ENCODE measurements around the gene ALG2.
A peak's percentile ranks its signal among the peaks of the same experiment; 100 is the strongest.
"Not testable (repeated sequence)": the region's sequence is repeated elsewhere in the genome, so short reads cannot be mapped to it uniquely, and the experiment has no call there.

The ALG2 gene

DNA sequence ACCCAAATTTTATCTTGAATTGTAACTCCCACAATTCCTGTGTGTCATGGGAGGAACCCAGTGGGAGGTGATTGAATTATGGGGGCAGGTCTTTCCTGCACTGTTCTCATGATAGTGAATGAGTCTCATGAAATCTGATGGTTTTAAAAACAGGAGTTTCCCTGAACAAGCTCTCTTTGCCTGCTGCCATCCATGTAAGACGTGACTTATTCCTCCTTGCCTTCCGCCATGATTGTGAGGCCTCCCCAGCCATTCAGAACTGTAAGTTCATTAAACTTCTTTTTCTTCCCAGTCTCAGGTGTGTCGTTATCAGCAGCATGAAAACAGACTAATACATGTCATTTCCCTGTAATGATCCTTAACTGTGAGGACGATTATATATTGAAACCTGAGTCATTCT is 16.1 kb upstream of the ALG2 start:
- not testable (repeated sequence) for DNase-seq

DNA sequence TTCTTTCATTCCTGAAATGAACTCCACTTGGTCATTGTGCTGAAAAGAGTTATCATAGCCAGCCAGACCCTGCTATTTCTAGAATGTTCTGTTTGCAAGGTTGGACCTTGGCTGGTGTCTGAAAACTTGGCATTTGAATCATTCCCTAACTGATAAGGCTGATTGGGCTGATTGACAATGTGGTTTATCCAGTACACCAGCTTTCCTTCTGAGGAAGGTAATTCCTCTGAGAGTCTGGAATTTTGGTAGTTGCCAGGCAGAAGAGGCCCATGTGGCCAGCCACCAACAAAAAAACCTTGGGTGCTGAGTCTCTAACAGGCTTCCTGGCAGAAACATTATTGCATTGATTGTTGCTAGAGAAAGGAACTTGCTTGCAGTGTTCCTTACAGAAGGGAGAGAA is 15.6 kb upstream of the ALG2 start:
- DNase-seq = no peak

DNA sequence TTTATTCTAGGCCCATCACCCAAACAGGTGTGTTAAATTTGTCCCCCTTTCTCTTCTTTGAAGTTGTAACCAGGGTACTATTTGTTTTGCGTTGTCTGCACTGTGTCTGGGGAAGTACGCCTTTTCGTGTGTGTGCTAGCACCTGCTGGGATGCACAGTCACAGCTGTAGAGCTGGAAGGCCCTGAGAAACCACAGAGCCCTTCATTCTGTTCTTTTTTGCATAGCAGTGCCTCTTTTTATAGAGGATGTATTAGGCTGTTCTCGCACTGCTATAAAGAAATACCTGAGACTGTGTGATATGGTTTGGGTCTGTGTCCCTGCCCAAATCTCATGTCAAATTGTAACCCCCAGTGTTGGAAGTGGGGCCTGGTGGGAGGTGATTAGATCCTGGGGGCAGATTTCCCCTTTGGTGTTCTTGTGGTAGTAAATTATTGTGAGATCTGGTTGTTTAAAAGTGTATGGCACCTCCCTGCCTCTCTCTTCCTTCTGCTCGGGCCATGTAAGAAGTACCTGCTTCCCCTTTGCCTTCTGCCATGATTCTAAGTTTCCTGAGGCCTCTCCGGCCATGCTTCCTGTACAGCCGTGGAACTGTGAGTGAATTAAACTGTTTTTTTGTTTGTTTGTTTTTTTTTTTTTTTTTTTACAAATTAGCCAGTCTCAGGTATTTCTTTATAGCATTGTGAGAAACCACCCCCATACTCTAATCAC is 14.3 kb upstream of the ALG2 start:
- DNase-seq = no peak

DNA sequence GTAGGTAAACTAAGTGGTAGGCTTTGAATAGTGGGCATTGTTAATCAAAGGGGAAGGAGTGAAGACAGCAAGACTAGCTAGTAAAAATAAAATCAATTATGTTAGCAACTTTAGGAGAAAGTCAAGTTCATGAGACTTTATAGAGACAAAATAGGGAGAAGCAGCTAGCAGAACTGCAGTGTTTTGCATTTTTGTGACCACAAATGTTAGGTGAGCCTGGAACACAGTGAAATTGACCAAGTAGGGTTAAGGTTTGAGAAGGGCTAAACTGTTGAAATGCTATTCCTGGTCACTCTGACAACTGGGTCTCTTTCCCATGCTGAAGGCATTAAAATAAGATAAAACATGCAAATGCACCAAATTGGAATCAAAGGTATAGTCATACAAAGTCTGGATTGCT is 13.3 kb upstream of the ALG2 start:
- DNase-seq = no peak

DNA sequence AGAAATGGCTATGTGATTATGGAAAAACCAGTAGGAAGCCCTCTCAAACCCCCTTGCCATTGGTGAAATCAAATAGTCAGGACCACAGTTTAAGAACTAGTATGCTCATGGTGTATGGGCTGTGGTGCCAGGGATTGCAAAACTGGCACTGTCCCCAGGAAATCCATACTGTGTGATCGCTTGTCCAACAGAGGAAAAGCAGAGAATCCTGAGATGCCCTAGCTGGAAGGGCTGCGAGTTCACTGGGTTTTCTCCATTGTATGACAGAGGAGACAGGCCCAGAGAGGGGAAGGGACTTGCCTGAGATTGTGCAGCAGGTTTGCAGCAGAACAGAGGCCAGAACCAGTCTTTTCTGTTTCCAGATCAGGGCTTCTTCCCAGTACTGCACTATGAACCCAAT is 12.9 kb upstream of the ALG2 start:
- DNase-seq = no peak

DNA sequence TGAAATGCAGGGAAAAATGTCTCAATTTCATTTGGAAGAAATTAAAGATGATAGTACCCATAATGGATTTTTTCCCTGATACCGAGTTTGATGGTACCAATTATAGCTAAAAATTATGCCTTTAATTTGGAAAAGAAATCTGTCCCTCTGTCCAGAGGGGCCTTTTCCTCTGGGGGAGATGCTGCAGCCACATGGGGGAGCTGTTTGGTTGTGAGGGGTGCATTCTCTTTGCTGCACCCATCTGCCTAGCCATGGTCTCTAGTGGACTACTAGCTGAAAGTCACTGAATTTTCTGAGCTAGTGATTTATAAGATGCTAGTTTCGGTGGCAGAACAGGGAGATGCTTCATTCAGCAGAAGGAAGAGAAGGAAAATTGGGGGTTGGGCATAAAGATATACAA is 10.0 kb upstream of the ALG2 start:
- no peak for DNase-seq

DNA sequence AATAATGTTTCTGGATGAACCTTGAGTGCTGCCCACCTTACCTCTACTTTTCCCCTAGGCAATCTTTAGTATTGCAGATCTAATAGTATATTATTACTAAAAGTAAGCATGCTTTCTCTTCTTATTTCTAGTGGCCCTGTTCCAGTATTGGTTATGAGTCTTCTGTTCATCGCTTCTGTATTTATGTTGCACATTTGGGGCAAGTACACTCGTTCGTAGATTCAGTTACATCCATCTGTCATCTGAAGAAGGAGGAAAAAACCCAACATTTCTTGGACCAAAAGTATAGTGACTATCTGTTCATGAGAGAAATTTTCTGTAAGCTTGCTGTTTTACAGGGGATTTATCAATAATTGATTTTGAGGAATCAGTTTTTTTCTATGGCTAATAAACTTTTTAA is 8.5 kb upstream of the ALG2 start:
- DNase-seq = no peak

DNA sequence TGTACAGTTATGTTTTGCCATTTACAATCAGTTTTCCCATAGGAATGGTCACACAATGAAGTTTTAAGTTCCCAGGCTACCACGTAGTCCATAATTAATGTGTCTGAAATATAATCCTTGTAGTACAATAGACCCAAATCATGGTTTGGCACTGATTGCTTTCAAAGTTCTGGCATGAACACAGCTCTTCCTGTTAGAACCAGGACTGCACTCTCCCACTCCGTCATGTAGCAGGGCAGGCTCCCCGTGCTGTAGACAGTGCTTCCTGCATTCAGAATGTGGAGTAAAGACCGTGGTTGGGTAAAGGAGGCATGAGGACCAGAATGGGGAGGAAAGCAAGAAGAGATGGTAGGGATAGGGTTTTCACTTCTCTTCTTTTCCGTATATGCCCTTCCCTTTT is 4.3 kb upstream of the ALG2 start:
- no peak for DNase-seq

DNA sequence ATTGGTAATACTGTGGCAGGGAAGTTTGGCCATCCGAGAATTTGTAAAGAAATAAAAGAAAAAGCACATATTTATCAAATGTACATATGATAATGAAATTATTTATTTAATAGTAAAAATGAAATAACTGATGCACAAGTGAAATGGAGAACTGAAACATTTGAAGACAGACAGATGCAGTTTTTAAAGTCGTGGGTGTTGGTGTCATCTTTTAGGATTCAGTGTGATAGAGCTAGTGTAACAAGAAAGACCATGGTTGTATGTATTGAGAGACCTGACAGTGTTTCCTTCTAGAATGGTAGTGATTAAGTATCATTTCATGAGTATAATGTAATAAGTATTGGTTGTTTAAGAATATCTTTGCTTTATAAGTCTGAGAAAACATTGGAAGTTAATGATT is 2.7 kb upstream of the ALG2 start:
- DNase-seq = no peak

DNA sequence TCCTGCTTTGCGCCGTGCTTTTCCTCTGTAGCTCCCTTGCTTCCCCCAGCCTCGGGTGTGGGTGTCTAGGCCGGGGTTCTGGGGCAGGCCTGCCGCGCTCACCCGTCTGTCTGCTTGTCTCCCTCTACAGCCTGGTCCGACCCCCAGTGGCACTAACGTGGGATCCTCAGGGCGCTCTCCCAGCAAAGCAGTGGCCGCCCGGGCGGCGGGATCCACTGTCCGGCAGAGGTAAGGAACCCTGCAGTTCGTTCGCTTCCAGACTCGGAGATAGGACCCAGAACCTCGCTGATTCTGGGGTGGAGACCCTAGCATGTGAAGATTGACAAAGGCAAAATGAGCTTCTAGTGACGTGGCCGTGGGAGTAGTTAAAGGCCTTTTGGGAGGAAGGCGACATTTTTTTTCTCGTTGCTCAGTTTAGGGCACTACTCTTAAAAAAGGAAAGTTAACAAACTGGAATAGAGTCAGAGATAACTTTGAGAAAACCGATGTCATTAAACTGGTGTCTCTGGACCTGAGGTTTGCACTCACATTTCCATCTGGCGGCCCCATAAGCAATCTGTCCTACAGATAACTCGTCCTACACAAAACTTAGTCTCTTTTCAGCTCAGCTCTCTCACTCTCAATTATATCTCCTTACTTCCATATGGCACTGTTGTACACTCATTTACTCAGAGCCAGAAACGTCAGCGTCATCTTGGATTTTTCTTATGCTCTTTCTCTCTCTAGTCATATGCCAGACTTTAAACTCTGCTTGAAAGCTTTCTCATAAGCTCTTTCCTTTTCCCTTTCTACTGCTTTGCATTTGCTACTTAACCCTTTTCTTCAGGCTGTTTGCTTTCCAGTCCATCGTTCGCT is 901 bp upstream of the ALG2 start:
- no peak for DNase-seq

DNA sequence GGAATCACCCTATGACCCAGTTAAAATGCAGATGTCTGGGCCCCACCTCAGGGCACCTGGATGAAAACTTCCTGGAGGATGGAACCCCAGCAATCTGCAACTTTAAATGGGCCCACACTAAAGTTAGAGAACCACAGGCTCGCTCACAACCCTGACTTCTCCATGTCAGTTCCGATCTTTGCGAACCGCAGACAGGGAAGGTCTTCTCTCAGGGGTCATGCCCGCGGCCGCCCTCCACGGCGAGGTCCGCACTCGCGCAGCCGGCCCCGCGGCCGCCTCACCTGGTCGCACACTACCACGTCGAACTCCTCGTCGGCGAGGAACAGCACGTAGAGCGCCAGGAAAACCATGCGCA is 499 bp downstream of the ALG2 start:
- DNase-seq = no peak

DNA sequence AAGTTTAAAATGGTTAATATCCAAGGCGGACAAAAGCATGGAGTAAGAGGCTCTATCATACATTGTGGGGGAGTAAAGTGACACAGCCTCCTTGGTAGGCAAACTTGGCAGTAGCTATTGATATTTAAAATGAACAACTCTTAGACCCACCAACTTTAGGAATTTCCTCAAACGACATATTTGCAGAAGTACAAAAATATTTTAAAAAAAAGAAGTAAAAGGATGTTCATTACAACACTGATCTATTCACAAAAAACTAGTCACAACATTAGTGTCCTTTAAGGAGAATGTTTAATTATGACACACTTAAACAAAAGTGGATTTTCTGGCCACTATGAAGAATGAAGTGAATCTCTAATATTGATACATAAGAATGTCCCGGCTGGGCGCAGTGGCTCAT is 1.7 kb downstream of the ALG2 start:
- no peak for DNase-seq

DNA sequence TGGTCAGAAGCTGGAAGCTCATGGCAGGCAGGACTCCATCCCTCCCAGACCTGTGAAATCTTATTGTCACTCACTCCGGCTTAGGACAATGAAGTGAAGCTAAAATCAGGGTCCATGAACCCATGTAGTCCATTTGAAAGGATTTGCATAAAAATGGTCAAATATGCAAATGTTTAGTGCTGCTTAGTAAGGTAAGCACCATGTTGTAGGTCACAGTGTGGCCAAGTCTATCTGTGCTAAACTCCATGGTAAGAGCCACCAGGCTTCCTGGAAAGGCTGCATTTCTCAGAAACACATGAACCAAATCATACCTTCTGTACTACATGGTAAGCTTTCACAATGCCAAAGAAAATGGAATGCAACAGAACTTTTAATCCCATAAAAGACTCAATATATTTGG is 5.7 kb downstream of the ALG2 start:
- no peak for DNase-seq

DNA sequence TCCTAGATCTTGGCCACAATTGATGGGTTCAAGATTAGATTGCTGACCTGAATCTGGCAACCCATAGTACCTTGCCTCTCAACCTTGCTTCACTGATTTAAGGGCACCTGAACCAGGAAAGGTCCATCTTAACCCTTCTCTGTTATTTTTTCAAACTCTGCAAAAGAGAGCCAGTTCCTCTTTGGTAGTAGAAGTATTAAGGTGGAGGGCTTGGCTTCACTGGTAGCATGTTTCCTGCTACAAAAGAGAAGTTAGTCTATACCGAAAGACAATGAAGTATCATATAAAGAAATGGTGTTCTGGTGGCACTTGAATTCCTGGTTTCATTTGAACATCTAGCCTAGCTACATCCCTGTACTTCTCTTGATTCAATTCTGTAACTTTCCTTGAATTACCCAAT is 8.5 kb downstream of the ALG2 start:
- no peak for DNase-seq

DNA sequence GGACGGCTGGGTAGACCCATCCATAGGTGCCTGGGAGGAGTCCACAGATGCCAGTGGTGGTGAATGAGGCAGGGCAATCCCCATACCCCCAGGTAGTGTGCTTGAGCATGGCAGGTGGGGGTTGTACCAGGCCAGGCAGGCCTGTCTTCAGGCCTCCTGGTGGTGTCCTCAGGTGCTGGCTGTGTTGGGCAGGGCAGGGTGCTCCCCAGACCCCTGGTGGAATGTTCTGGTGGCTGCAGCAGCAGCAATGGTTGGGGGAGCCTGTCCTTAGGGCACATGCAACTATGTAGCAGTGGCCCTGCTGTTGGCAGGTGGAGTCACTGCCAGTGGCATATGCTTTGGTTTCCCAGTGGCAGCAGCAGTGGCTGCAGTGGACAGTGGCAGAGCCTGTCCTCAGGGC is 10.0 kb downstream of the ALG2 start:
- DNase-seq = no peak

DNA sequence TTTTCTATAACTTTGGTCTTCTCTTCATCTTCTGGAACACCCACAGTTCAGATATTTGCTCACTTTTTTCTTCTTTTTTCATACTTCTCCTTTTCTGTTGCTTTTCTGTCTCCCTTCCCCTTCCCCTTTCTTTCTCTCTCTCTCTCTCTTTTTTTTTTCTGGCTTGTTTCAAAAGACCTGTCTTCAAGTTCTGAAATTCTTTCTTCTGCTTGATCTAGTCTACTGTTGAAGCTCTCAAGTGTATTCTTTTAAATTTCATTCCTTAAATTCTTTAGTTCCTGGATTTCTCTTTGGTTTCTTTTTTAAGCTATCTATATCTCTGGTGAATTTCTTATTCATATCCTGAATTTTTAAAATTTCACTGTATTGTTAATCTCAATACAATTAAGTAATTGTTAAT is 11.2 kb downstream of the ALG2 start:
- DNase-seq = no peak

DNA sequence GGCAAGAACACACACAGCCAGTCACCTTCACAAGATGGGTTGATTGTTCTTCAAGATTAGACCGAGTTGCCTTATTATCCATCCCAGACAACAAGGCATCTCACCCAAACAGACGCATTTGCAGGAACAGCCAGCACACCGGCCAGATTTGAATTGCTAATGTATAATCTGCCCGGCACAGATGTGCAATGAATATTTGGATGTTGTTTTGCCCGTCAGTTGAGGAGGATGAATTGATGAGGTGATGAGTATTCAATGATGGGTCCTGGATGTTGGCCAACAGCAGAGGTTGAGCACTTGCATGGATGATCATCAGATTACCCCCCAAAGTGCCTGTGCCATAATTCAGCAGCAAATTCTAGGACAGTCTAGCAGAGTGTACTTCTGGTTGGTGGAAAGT is 20.1 kb downstream of the ALG2 start:
- DNase-seq = peak; percentile 72

DNA sequence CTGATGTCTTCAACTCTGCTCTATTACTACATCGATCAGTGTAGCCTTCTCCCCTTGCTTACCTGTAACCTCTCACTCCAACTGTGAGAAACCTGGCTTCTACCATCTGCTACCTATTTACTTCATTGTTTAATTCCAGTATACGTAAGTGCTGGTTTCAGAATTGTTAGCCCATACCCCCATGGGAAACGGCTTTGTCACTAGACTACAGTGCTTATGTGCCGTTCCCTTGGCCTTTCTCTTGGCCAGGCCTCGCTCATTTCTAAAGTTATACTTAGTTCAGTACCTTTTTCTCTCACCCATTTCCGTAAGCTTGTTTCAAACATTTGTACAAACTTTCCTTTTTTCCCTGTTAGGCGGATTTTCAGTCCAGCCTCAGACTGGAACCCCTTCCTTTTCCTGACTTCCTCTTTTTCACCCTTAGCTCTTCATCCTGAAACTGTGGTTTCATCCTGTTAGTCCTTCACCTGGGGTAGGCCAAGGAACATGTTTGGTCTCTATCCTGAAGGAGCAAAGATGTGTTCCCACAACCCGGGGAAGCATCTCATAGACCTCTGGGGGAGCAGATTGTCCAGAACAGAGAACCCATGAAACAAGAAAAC is 21.7 kb downstream of the ALG2 start:
- peak; percentile 97 for DNase-seq

DNA sequence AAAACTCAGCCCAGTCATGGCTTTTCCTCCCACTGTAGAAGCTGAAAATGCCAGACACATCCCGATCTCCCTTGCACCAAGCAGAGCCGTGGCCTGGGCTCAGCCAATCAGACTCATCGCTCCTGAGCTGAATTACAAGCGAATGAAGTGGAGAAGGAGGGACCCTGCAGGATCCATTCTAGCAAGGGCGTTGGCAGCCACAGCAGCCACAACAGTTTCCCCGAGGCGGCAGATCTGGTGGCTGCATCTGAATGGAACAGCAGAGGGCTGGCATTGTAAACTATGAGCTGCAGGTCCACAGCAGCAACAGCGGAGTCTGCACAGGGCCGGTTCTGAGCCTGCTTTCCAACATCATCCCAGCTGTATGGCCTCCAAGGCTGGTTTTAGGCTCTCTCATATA is 23.8 kb downstream of the ALG2 start:
- no peak for DNase-seq

DNA sequence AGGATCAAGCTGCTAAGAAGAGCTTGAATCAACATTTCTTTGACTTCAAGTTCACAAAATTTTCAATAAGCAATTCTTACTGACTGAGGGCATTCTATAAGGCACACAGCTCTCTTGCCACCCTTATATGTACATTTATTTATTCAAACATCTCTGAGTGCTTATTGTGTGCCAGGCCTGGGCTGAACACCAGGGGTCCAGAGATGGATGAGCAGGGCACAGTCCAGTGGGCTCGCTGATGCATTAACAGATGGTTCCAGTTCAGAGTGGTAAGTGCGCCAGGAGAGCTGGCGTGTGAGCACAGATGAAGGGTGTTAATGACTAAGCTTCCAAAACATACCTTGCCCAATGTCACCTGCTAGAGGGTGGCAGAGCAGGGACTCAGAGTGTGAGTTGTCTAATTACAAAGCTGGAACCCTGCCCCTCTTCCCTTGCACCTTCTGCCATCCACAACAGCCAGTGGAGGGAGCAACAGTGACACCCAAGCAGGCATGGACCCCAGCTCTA is 24.6 kb downstream of the ALG2 start:
- DNase-seq = no peak

DNA sequence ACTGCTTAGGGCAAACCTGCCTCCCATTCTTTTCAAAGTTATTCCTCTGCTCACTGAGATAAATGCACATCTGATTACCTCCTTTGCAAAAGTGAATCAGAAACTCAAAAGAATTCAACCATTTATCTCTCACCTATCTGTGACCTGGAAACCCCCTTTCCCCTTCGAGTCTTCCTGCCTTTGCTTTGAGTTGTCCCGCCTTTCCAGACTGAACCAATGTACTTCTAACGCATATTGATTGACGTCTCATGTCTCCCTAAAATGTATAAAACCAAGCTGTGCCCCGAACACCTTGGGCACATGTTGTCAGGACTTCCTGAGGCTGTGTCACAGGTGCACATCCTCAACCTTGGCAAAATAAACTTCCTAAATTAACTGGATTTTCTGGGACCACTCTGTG is 25.3 kb downstream of the ALG2 start:
- not testable (repeated sequence) for DNase-seq

DNA sequence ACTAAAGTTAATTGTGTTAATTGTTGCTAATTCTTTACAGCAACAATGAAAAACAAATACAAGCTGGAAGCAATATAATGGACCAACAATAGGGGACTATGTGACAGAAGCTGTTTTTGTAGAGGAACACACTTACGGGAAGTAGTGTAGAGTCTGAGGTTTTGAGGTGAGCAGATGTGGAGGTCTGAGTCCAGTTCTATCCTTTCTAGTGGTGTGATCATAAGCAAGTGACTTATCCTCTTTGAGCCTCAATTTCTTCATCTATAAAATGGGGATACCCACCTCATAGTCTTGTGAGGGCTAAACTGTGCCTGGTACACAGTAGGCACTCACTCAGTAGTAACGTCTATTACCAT is 28.3 kb downstream of the ALG2 start:
- DNase-seq = no peak

DNA sequence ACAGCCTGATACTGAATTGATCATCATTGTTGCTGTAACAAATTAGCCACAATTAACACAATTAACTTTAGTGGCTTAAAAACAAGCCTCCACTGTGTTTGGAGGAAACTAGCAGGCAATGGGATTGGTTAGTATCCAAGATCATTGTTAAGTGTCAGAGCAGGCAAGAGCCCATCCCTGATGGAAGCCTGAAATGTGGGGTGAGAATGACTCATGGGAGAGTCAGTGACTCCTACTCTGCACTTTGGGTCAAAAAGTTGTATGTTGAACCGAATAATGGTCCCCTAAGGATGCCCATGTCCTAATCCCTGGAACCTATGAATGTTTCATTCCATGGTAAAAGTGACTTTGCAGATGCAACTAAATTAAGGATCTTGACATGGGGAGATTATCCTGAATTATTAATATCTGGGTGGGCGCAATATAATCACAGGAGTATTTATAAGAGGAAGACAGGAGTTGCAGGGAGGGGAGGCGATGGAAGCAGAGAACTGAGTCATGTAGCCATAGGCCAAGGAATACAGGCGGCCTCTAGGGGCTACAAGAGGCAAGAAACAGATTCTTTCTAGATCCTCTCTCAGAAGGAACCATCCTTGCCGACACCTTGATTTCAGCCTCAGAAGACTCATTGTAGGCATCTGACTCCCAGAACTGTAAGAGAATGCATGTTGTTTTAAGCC is 28.8 kb downstream of the ALG2 start:
- DNase-seq = no peak

Data from NCI-H2171 (cell line).